ENCODE measurements around the gene PLCH2.

- TF ChIP-seq CTCF (conservative IDR thresholded peaks at IDR 0.05 in 1 of 2, IDR thresholded peaks at IDR 0.05 in 1 of 2; ENCODE audit: extremely low read depth in 1 of 2, insufficient read depth in 1 of 2, low read depth in 1 of 2, low read length in 2 of 2) (no peak), EZH2 (IDR thresholded peaks at IDR 0.05; ENCODE audit: borderline replicate concordance, low read length) (no peak)
Measured at GRCh38 chr1:2469103-2469940, 6.8 kb upstream of the PLCH2 start.
